ENCODE results near the gene GRN. TPM values are rescaled to one million over a fixed set of nuclear protein-coding genes. Genes with fewer than 3 reads are reported as not detected.

The GRN gene
- total and polyA plus RNA-seq, 2 of the 13 experiments (the other 11 are each of a cell fraction or from before 2014, with no cell fraction given), result 86.6 to 143 TPM

DNA sequence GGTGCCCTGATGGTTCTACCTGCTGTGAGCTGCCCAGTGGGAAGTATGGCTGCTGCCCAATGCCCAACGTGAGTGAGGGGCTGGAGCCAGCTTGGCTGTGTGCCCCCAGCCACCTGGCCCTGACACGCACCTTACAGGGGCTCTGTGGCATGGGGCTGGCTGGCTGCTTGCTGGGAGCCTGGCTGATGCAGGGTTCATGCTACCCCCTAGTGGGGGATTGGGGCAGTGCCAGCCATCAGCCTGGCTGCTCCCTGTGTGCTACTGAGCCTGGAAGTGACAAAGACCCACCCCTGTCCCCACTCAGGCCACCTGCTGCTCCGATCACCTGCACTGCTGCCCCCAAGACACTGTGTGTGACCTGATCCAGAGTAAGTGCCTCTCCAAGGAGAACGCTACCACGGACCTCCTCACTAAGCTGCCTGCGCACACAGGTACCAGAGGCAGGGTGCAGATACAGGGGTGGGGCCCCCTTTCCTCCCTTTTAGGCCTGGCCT lies 5.7 kb downstream of the GRN start (continued):
- TF ChIP-seq HOXD1 (CRISPR knock-in tag; IDR thresholded peaks at IDR 0.05) (no peak), GLI4 (CRISPR knock-in tag; IDR thresholded peaks at IDR 0.05; ENCODE audit: borderline replicate concordance) (no peak), ZBTB7B (CRISPR knock-in tag; IDR thresholded peaks at IDR 0.05) (0 out of 2 replicates have a peak, but pooled peaks have one; percentile 37), HOXA7 (CRISPR knock-in tag; IDR thresholded peaks at IDR 0.05) (no peak), ZNF644 (CRISPR knock-in tag; IDR thresholded peaks at IDR 0.05; ENCODE audit: low read depth) (no peak), ZNF678 (CRISPR knock-in tag; IDR thresholded peaks at IDR 0.05) (no peak), ZFY (CRISPR knock-in tag; IDR thresholded peaks at IDR 0.05) (0 out of 2 replicates have a peak, but pooled peaks have one; percentile 28), ZFX (CRISPR knock-in tag; IDR thresholded peaks at IDR 0.05; ENCODE audit: low read depth) (no peak), SUZ12 (IDR thresholded peaks at IDR 0.05; ENCODE audit: low read depth, low read length) (no peak), PHF20 (CRISPR knock-in tag; IDR thresholded peaks at IDR 0.05) (no peak), SETDB1 (CRISPR knock-in tag; IDR thresholded peaks at IDR 0.05; ENCODE audit: borderline replicate concordance) (no peak), GABPB1 (CRISPR knock-in tag; IDR thresholded peaks at IDR 0.05) (0 out of 2 replicates have a peak, but pooled peaks have one; percentile 38), GZF1 (CRISPR knock-in tag; IDR thresholded peaks at IDR 0.05) (no peak), ZNF749 (CRISPR knock-in tag; IDR thresholded peaks at IDR 0.05; ENCODE audit: borderline replicate concordance) (no peak), ZBTB7A (CRISPR knock-in tag; IDR thresholded peaks at IDR 0.05) (no peak), ZBTB20 (CRISPR knock-in tag; IDR thresholded peaks at IDR 0.05; ENCODE audit: borderline replicate concordance, low read depth) (no peak), CEBPB (IDR thresholded peaks at IDR 0.05; ENCODE audit: borderline replicate concordance, low read depth, low read length) (no peak), ZNF496 (CRISPR knock-in tag; IDR thresholded peaks at IDR 0.05; ENCODE audit: insufficient replicate concordance) (no peak)
- TF ChIP-seq, protein P1, sequence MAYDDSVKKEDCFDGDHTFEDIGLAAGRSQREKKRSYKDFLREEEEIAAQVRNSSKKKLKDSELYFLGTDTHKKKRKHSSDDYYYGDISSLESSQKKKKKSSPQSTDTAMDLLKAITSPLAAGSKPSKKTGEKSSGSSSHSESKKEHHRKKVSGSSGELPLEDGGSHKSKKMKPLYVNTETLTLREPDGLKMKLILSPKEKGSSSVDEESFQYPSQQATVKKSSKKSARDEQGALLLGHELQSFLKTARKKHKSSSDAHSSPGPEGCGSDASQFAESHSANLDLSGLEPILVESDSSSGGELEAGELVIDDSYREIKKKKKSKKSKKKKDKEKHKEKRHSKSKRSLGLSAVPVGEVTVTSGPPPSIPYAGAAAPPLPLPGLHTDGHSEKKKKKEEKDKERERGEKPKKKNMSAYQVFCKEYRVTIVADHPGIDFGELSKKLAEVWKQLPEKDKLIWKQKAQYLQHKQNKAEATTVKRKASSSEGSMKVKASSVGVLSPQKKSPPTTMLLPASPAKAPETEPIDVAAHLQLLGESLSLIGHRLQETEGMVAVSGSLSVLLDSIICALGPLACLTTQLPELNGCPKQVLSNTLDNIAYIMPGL (CRISPR knock-in tag; IDR thresholded peaks at IDR 0.05; ENCODE audit: borderline replicate concordance in 1 of 2, low read depth in 1 of 2), result peak; percentile 52 to 72; a peak in 2 of 4 replicates
- TF ChIP-seq, protein P2, sequence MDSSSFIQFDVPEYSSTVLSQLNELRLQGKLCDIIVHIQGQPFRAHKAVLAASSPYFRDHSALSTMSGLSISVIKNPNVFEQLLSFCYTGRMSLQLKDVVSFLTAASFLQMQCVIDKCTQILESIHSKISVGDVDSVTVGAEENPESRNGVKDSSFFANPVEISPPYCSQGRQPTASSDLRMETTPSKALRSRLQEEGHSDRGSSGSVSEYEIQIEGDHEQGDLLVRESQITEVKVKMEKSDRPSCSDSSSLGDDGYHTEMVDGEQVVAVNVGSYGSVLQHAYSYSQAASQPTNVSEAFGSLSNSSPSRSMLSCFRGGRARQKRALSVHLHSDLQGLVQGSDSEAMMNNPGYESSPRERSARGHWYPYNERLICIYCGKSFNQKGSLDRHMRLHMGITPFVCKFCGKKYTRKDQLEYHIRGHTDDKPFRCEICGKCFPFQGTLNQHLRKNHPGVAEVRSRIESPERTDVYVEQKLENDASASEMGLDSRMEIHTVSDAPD (CRISPR knock-in tag; IDR thresholded peaks at IDR 0.05), result no peak
- TF ChIP-seq, protein P3, sequence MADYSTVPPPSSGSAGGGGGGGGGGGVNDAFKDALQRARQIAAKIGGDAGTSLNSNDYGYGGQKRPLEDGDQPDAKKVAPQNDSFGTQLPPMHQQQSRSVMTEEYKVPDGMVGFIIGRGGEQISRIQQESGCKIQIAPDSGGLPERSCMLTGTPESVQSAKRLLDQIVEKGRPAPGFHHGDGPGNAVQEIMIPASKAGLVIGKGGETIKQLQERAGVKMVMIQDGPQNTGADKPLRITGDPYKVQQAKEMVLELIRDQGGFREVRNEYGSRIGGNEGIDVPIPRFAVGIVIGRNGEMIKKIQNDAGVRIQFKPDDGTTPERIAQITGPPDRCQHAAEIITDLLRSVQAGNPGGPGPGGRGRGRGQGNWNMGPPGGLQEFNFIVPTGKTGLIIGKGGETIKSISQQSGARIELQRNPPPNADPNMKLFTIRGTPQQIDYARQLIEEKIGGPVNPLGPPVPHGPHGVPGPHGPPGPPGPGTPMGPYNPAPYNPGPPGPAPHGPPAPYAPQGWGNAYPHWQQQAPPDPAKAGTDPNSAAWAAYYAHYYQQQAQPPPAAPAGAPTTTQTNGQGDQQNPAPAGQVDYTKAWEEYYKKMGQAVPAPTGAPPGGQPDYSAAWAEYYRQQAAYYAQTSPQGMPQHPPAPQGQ (CRISPR knock-in tag; IDR thresholded peaks at IDR 0.05; ENCODE audit: borderline replicate concordance), result no peak
